GM19452 (cell line): ENCODE results near the gene MAPRE2.
"Not testable (repeated sequence)": the region's sequence is repeated elsewhere in the genome, so short reads cannot be mapped to it uniquely, and the experiment has no call there.

Source experiments
- ATAC-seq: cut with Tn5 transposase; IDR thresholded peaks from one replicate; pipeline ENCODE4 v1.9.1; 2021; ENCODE audit not compliant: unreplicated experiment

The MAPRE2 gene

GRCh38 chr18:35089382-35089781 lies 48.2 kb downstream of the MAPRE2 start:
- no peak for ATAC-seq

GRCh38 chr18:35089891-35090550 lies 48.8 kb downstream of the MAPRE2 start:
- no peak for ATAC-seq

- ATAC-seq: no peak
Measured at GRCh38 chr18:35091841-35092240, 50.6 kb downstream of the MAPRE2 start.

- peak; percentile 85 for ATAC-seq
Measured at GRCh38 chr18:35095983-35096676, 54.9 kb downstream of the MAPRE2 start.

- no peak for ATAC-seq
Measured at GRCh38 chr18:35096677-35097011, 55.4 kb downstream of the MAPRE2 start.

- no peak for ATAC-seq
Measured at GRCh38 chr18:35097195-35097594, 56.0 kb downstream of the MAPRE2 start.

- ATAC-seq: no peak
Measured at GRCh38 chr18:35097763-35098162, 56.5 kb downstream of the MAPRE2 start.

- no peak for ATAC-seq
Measured at GRCh38 chr18:35099911-35100310, 58.7 kb downstream of the MAPRE2 start.

GRCh38 chr18:35104391-35105051 lies 63.3 kb downstream of the MAPRE2 start:
- no peak for ATAC-seq

- no peak for ATAC-seq
Measured at GRCh38 chr18:35106013-35106844, 65.0 kb downstream of the MAPRE2 start.

- no peak for ATAC-seq
Measured at GRCh38 chr18:35106845-35107148, 65.6 kb downstream of the MAPRE2 start.

GRCh38 chr18:35107216-35107615 lies 66.0 kb downstream of the MAPRE2 start:
- ATAC-seq: no peak

- ATAC-seq: not testable (repeated sequence)
Measured at GRCh38 chr18:35108088-35108487, 66.9 kb downstream of the MAPRE2 start.

- no peak for ATAC-seq
Measured at GRCh38 chr18:35110059-35110458, 68.8 kb downstream of the MAPRE2 start.

GRCh38 chr18:35110554-35111485 lies 69.6 kb downstream of the MAPRE2 start:
- no peak for ATAC-seq

- ATAC-seq: no peak
Measured at GRCh38 chr18:35112696-35113095, 71.5 kb downstream of the MAPRE2 start.

GRCh38 chr18:35114305-35114704 lies 73.1 kb downstream of the MAPRE2 start:
- no peak for ATAC-seq

- no peak for ATAC-seq
Measured at GRCh38 chr18:35116784-35117318, 75.6 kb downstream of the MAPRE2 start.

GRCh38 chr18:35117372-35117771 lies 76.2 kb downstream of the MAPRE2 start:
- ATAC-seq: no peak

- ATAC-seq: no peak
Measured at GRCh38 chr18:35117951-35118411, 76.8 kb downstream of the MAPRE2 start.
